K562 (cell line): ENCODE data around the gene LGALS3. TPM values are rescaled to one million over a fixed set of nuclear protein-coding genes. Genes with fewer than 3 reads are reported as not detected.

Source experiments
- ATAC-seq: fragments of 200-7000 bp; cut with Tn5 transposase; 3 replicates; pipeline ENCODE4 v1.9.1; 2020; ENCODE audit warnings: moderate library complexity
- BruUV-seq: library from RNA; stranded (reverse); fragments of 400-500 nt; replicated peaks from 2 replicates; lab custom pipeline; 2021; lab: Mats Ljungman, UMichigan
- CTCF ChIA-PET: fragments of 300-600 bp; formaldehyde crosslinking; extraction: SDS; loops from one replicate; lab custom pipeline; 2021; ENCODE audit warnings: low intra/inter-chr PET ratio; lab: Yijun Ruan, JAX
- POLR2A ChIA-PET: fragments of 300-600, 350-650 bp; sonication (Branson Sonifier 250); formaldehyde crosslinking; extraction: SDS; loops from one replicate; lab custom pipeline; 2021; ENCODE audit warnings: antibody characterized with exemption, inconsistent platforms; lab: Yijun Ruan, JAX
- DNase-seq, 4 experiments: peaks; one replicate each; pipeline versions ENCODE4 v3.0.0 to v3.0.0-alpha.2; 2011 to 2018; ENCODE audit warnings: low spot score in 3 of 4, mixed read lengths in 3 of 4; ENCODE audit errors: extremely low read depth in 1 of 4
- FAIRE-seq: peaks from 2 replicates; lab custom pipeline; 2011; peaks lifted over from hg19 to GRCh38; lab: Jason Lieb, UNC
- H2AFZ ChIP-seq: 2 replicates; pipeline ENCODE4 v1.6.0; 2011; ENCODE audit warnings: low read depth, low read length, control low read depth, inconsistent platforms
- H3K27ac ChIP-seq: fragments of 200-600 bp; 3 replicates; pipeline ENCODE4 v1.8.0; 2011; ENCODE audit warnings: low read depth, mild to moderate bottlenecking, control low read depth, inconsistent platforms, low read length, moderate library complexity, mixed read lengths; ENCODE audit errors: extremely low read depth
- H3K27me3 ChIP-seq, 2 experiments: fragments of 300-600 bp in 1 of 2; 2 replicates in 1 of 2; 3 replicates in 1 of 2; pipeline versions ENCODE4 v1.6.0 to v1.8.0; 2011; ENCODE audit warnings: inconsistent platforms in 2 of 2, low read length in 2 of 2, mild to moderate bottlenecking in 1 of 2, mixed read lengths in 1 of 2, moderate library complexity in 1 of 2; ENCODE audit not compliant: control insufficient read depth in 2 of 2, insufficient read depth in 2 of 2
- H3K36me3 ChIP-seq: fragments of 300-600 bp; 3 replicates; pipeline ENCODE4 v1.8.0; 2011; ENCODE audit warnings: mild to moderate bottlenecking, low read length, inconsistent platforms; ENCODE audit not compliant: control insufficient read depth, insufficient read depth
- H3K4me1 ChIP-seq, 2 experiments: fragments of 200-600 bp in 1 of 2; replicated peaks in 1 of 2; 2 replicates in 1 of 2; 3 replicates in 1 of 2; pipeline versions ENCODE4 v1.5.1 to v1.8.0; 2011; ENCODE audit warnings: inconsistent platforms in 2 of 2, low read length in 2 of 2, mild to moderate bottlenecking in 1 of 2, mixed read lengths in 1 of 2, moderate library complexity in 1 of 2; ENCODE audit not compliant: control insufficient read depth in 2 of 2, insufficient read depth in 2 of 2
- H3K4me2 ChIP-seq: 2 replicates; pipeline ENCODE4 v1.6.1; 2011; ENCODE audit warnings: low read length, control low read depth, inconsistent platforms, mixed read lengths; ENCODE audit not compliant: insufficient read depth
- H3K4me3 ChIP-seq: fragments of 200-600 bp; sonication (generic), shearing (Covaris generic); 2 replicates; pipeline ENCODE4 v1.5.1; 2016; ENCODE audit warnings: control low read depth, inconsistent platforms
- H3K79me2 ChIP-seq: fragments of 200-600 bp; 3 replicates; pipeline ENCODE4 v1.8.0; 2011; ENCODE audit warnings: low read length, inconsistent platforms; ENCODE audit not compliant: control insufficient read depth, insufficient read depth
- H3K9ac ChIP-seq, 2 experiments: 2 replicates each; pipeline versions ENCODE4 v1.6.0 to v1.6.1; 2011; ENCODE audit warnings: low read depth in 2 of 2, low read length in 2 of 2, control low read depth in 1 of 2, inconsistent platforms in 1 of 2, mild to moderate bottlenecking in 1 of 2, mixed read lengths in 1 of 2; ENCODE audit not compliant: insufficient read depth in 1 of 2
- H3K9me1 ChIP-seq: one replicate; pipeline ENCODE4 v1.6.0; 2011; ENCODE audit warnings: inconsistent platforms, mild to moderate bottlenecking, low read length, moderate library complexity; ENCODE audit not compliant: control insufficient read depth, insufficient read depth
- H3K9me3 ChIP-seq: replicated peaks from 2 replicates; pipeline ENCODE4 v1.5.1; 2011; ENCODE audit warnings: low read depth, low read length, inconsistent platforms; ENCODE audit not compliant: control insufficient read depth, insufficient read depth
- H4K20me1 ChIP-seq: replicated peaks from 2 replicates; pipeline ENCODE4 v1.6.1; 2011; ENCODE audit warnings: low read length, inconsistent platforms, mixed read lengths; ENCODE audit not compliant: control insufficient read depth, insufficient read depth
- GTF2E2 ChIP-seq: fragments of 200-800 bp; sonication (Bioruptor generic); IDR thresholded peaks from 2 replicates; pipeline ENCODE4 v1.6.1; 2016; ENCODE audit warnings: missing genetic modification characterization, missing compliant biosample characterization
- NFYB ChIP-seq: IDR thresholded peaks from 2 replicates; pipeline ENCODE4 v1.6.1; 2011; ENCODE audit warnings: mild to moderate bottlenecking, moderate library complexity; ENCODE audit not compliant: insufficient read length; ENCODE audit errors: extremely low read depth
- RAD51 ChIP-seq: fragments of 450-650 bp; IDR thresholded peaks from 2 replicates; pipeline ENCODE4 v1.7.1; 2016; ENCODE audit warnings: low read depth, mild to moderate bottlenecking, borderline replicate concordance
- SNIP1 ChIP-seq: fragments of 450-650 bp; IDR thresholded peaks from 2 replicates; pipeline ENCODE4 v1.7.1; 2017; ENCODE audit warnings: low read depth, mild to moderate bottlenecking
- SRF ChIP-seq, 2 experiments: fragments of 250-450, 450-650 bp in 1 of 2; sonication (Bioruptor Pico) in 1 of 2; sonication (generic) in 1 of 2; formaldehyde crosslinking; IDR thresholded peaks; 2 replicates each; pipeline versions ENCODE4 v1.5.0 to v1.5.1; 2020 to 2022; ENCODE audit warnings: mild to moderate bottlenecking in 1 of 2, missing genetic modification reagents in 1 of 2
- XRCC4 ChIP-seq: IDR thresholded peaks from one replicate; pipeline ENCODE4 v1.6.1; 2011; ENCODE audit not compliant: insufficient read depth, insufficient read length; ENCODE audit errors: extremely low read depth
- WGBS: fragments of 100-300 bp; shearing (Covaris generic); methylation state at CpG from one replicate; pipeline ENCODE4 v1.1.6; 2016; ENCODE audit warnings: low coverage, mixed read lengths; ENCODE audit not compliant: insufficient coverage; ENCODE audit errors: missing lambda C conversion rate; 5-methylcytosine and 5-hydroxymethylcytosine counted together
- in situ Hi-C: fragments of 300-500 bp; cut with MboI; formaldehyde crosslinking; loops from 4 replicates; pipeline ENCODE4 v1.15.0; 2018; ENCODE audit warnings: inconsistent platforms, mixed read lengths
- intact Hi-C: fragments of 100-400 bp; cut with micrococcal nuclease; formaldehyde crosslinking; loops from 2 replicates; pipeline ENCODE4 v1.14.2; 2022
- polyA plus RNA-seq, 8 experiments: library from polyadenylated mRNA; depleted of rRNA in 4 of 8; stranded (reverse) in 5 of 8; unstranded in 3 of 8; fragments of >200 nt; fragmentation: Nextera tagmentation in 2 of 8; fragmentation: Illumina TruSeq in 1 of 8; extraction: Ambion mirVana in 2 of 8; extraction: Trizol in 1 of 8; gene quantifications; 2 replicates each; pipeline versions ENCODE4 v1.2.1 to v1.2.3, GENCODE V29; 2011 to 2014; ENCODE audit warnings: inconsistent platforms in 1 of 8, missing spikeins in 1 of 8
- total RNA-seq, 7 experiments: library from RNA; depleted of rRNA in 6 of 7; stranded (reverse); fragments of >200 nt in 6 of 7; fragmentation: Illumina TruSeq in 2 of 7; extraction: Trizol in 2 of 7; gene quantifications; 2 replicates each; pipeline versions ENCODE4 v1.2.1 to v1.2.3, GENCODE V29; 2011 to 2021; ENCODE audit warnings: low replicate concordance in 1 of 7
- TF ChIP-seq, protein P1 (sequence below): fragments of 450-650 bp; formaldehyde crosslinking; IDR thresholded peaks from 2 replicates; pipeline ENCODE4 v1.4.0; 2020; ENCODE audit warnings: mild to moderate bottlenecking, moderate library complexity

The LGALS3 gene
- total and polyA plus RNA-seq, 9 of the 15 experiments (the other 6 are each of a cell fraction or from before 2014, with no cell fraction given), result 0.04 to 1.9 (median 1.1) TPM

DNA sequence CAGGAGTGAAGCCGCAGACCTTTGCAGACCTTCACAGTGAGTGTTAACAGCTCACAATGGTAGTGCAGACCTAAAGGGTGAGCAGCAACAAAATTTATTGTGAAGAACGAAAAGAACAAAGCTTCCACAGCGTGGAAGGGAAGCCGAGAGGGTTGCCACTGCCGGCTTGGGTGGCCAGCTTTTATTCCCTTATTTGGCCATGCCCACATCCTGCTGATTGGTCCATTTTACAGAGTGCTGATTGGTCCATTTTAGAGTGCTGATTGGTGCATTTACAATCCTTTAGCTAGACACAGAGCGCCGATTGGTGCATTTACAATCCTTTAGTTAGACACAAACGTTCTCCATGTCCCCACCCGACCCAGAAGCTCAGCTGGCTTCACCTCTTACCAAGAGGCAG, 42.1 kb upstream of the LGALS3 start:
- Histone ChIP-seq H3K27ac (no peak overlapping the region), H2AFZ (no peak overlapping the region), H3K4me3 (no peak overlapping the region), H3K79me2 (no peaks in the 10 kb centered on the region), H3K9ac (no peak overlapping the region), H3K9me3 (no peaks in the 10 kb centered on the region), H3K27me3 (no peaks in the 10 kb centered on the region), H3K4me2 (no peak overlapping the region), H3K4me1 (no peaks in the 10 kb centered on the region), H3K36me3 (no peaks in the 10 kb centered on the region), H4K20me1 (no peaks in the 10 kb centered on the region), H3K9me1 (no peaks in the 10 kb centered on the region)
- ATAC-seq (no peak), FAIRE-seq (no peak), DNase-seq (no peak)
- intact Hi-C loops (loop anchor here (5.0 kb wide), 1 partner anchor 45 kb away; no protein-coding TSS in a partner anchor), in situ Hi-C loops (no loop called here)
- no TSS peak for BruUV-seq
- CTCF ChIA-PET, result no interaction called here
- TF ChIP-seq SNIP1 (no peak), XRCC4 (no peak), RAD51 (no peak), GTF2E2 (tag) (no peak), SRF (CRISPR knock-in tag; IDR thresholded peaks at IDR 0.05) (peak in 1 of 2 experiments; percentile 46; a peak in 1 of 4 replicates), NFYB (peak; percentile 65)
- TF ChIP-seq, protein P1, sequence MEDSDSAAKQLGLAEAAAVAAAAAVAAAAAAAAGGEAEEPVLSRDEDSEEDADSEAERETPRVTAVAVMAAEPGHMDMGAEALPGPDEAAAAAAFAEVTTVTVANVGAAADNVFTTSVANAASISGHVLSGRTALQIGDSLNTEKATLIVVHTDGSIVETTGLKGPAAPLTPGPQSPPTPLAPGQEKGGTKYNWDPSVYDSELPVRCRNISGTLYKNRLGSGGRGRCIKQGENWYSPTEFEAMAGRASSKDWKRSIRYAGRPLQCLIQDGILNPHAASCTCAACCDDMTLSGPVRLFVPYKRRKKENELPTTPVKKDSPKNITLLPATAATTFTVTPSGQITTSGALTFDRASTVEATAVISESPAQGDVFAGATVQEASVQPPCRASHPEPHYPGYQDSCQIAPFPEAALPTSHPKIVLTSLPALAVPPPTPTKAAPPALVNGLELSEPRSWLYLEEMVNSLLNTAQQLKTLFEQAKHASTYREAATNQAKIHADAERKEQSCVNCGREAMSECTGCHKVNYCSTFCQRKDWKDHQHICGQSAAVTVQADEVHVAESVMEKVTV (CRISPR knock-in tag), result no peak
- POLR2A ChIA-PET, result no interaction called here
- WGBS, result 58% methylated on average over 8 of the region's 9 CpGs
